ENCODE results near the gene ADRA2C. TPM values are rescaled to one million over a fixed set of nuclear protein-coding genes. Genes with fewer than 3 reads are reported as not detected.

The ADRA2C gene
- polyA plus RNA-seq, 1 of the 3 experiments (the other 2 are of a cell fraction), result 0.15 TPM

DNA sequence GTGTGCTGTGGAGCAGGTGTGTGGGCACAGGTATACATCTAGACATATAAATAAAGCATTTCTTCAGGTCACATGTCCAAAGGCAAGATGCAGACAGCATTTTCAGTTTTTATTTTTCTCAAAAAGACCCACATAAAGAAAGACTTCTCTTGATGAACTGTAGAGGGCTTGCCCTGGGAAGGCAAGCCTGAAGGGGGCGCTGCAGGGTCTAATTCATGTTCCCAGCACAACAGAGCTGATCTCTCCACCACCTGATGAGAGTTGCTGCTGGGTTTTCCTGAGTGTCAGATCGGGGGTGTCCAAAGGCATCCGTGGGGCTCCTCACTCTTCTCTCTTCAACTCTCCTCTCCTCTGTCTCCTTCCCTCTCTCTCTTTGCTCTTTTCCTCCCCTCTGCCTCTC is 26.6 kb downstream of the ADRA2C start (continued):
- TF ChIP-seq SIN3A (IDR thresholded peaks at IDR 0.05; ENCODE audit: borderline replicate concordance, low read depth, low read length) (no peak), RFX5 (IDR thresholded peaks at IDR 0.05; ENCODE audit: low read length) (no peak), USF1 (IDR thresholded peaks at IDR 0.05; ENCODE audit: borderline replicate concordance, low read depth) (no peak), FOSL2 (IDR thresholded peaks at IDR 0.05; ENCODE audit: borderline replicate concordance, low read depth) (no peak)

- CTCF ChIA-PET, result interaction anchor here (0.5 to 12.6 kb wide), 16 partner anchors 8 to 151 kb away, joined by 3 to 144 read pairs (median 4); no protein-coding TSS in a partner anchor
Observed at GRCh38 chr4:3793545-3793944, 27.4 kb downstream of the ADRA2C start.

DNA sequence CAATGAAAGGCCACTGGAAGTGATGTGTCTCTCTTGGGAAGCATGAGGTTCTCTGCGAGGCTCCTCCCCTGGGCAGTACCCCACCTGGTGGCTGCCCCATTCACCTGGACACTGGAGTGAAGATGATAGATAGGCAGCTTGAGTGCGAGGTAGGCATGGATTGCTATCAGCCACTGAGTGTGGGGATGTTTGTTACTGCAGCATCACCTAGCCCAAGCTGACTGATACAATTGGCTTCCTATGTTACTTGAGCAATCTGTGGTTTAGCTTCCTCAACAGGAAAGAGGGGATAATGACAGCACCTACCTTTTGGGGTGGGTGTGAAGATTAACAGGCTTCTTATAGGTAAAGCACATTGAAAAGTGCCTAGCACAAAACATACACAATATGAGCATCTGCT is 30.8 kb downstream of the ADRA2C start:
- Histone ChIP-seq H3F3A (replicated peaks; ENCODE audit: insufficient read depth) (no peaks in the 10 kb centered on the region), H3K4me3 (ENCODE audit: low read depth in 2 of 2, low read length in 1 of 2) (no peak overlapping the region), H3K36me3 (replicated peaks in 1 of 2; ENCODE audit: control insufficient read depth in 1 of 2, insufficient read depth in 2 of 2, low read length in 1 of 2) (no peaks in the 10 kb centered on the region), H3K4me1 (ENCODE audit: control insufficient read depth in 1 of 2, insufficient read depth in 2 of 2, low read depth in 1 of 2, low read length in 1 of 2) (peaks cover 0 to 2% of the 10 kb centered on the region in 2 experiments; a peak in 1 of 4 replicates), H3K9me3 (no peaks in the 10 kb centered on the region), H2AFZ (ENCODE audit: low read depth) (no peak overlapping the region), H4K20me1 (ENCODE audit: insufficient read depth) (no peaks in the 10 kb centered on the region), H3K79me2 (ENCODE audit: insufficient read depth) (no peaks in the 10 kb centered on the region), H3K9ac (no peak overlapping the region), H3K9me2 (no peaks in the 10 kb centered on the region), H3K27ac (ENCODE audit: low read depth in 2 of 2, low read length in 1 of 2) (no peak overlapping the region), H3K4me2 (no peak overlapping the region), H3K27me3 (ENCODE audit: insufficient read depth) (no peaks in the 10 kb centered on the region)
- ChIA-PET POLR2A (no interaction called here), CTCF (interaction anchor here (1.3 to 1.7 kb wide), 3 partner anchors 11 to 30 kb away, joined by 3 to 5 read pairs (median 4); no protein-coding TSS in a partner anchor)
- 0% methylated on average over 1 of the region's 2 CpGs for WGBS (ENCODE audit: low lambda C conversion rate)
- DNase-seq, result no peak
- TF ChIP-seq, protein P1, sequence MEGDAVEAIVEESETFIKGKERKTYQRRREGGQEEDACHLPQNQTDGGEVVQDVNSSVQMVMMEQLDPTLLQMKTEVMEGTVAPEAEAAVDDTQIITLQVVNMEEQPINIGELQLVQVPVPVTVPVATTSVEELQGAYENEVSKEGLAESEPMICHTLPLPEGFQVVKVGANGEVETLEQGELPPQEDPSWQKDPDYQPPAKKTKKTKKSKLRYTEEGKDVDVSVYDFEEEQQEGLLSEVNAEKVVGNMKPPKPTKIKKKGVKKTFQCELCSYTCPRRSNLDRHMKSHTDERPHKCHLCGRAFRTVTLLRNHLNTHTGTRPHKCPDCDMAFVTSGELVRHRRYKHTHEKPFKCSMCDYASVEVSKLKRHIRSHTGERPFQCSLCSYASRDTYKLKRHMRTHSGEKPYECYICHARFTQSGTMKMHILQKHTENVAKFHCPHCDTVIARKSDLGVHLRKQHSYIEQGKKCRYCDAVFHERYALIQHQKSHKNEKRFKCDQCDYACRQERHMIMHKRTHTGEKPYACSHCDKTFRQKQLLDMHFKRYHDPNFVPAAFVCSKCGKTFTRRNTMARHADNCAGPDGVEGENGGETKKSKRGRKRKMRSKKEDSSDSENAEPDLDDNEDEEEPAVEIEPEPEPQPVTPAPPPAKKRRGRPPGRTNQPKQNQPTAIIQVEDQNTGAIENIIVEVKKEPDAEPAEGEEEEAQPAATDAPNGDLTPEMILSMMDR (IDR thresholded peaks at IDR 0.05), result no peak
- TF ChIP-seq, protein P2, sequence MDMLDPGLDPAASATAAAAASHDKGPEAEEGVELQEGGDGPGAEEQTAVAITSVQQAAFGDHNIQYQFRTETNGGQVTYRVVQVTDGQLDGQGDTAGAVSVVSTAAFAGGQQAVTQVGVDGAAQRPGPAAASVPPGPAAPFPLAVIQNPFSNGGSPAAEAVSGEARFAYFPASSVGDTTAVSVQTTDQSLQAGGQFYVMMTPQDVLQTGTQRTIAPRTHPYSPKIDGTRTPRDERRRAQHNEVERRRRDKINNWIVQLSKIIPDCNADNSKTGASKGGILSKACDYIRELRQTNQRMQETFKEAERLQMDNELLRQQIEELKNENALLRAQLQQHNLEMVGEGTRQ (IDR thresholded peaks at IDR 0.05; ENCODE audit: borderline replicate concordance, low read depth, low read length), result no peak
- TF ChIP-seq FOXM1 (IDR thresholded peaks at IDR 0.05; ENCODE audit: low read depth) (no peak), IRF3 (IDR thresholded peaks at IDR 0.05; ENCODE audit: low read depth, low read length) (no peak), POLR2AphosphoS5 (IDR thresholded peaks at IDR 0.05; ENCODE audit: low read depth, low read length) (no peak), NFIC (IDR thresholded peaks at IDR 0.05; ENCODE audit: borderline replicate concordance) (no peak), RCOR1 (IDR thresholded peaks at IDR 0.05; ENCODE audit: low read length) (no peak), RAD21 (IDR thresholded peaks at IDR 0.05; ENCODE audit: low read length) (no peak), SIN3A (IDR thresholded peaks at IDR 0.05; ENCODE audit: borderline replicate concordance, low read depth, low read length) (no peak), MEF2A (IDR thresholded peaks at IDR 0.05; ENCODE audit: borderline replicate concordance, low read depth) (no peak), JUND (IDR thresholded peaks at IDR 0.05) (no peak), USF1 (IDR thresholded peaks at IDR 0.05; ENCODE audit: borderline replicate concordance, low read depth) (no peak)
- TF ChIP-seq, protein P3, sequence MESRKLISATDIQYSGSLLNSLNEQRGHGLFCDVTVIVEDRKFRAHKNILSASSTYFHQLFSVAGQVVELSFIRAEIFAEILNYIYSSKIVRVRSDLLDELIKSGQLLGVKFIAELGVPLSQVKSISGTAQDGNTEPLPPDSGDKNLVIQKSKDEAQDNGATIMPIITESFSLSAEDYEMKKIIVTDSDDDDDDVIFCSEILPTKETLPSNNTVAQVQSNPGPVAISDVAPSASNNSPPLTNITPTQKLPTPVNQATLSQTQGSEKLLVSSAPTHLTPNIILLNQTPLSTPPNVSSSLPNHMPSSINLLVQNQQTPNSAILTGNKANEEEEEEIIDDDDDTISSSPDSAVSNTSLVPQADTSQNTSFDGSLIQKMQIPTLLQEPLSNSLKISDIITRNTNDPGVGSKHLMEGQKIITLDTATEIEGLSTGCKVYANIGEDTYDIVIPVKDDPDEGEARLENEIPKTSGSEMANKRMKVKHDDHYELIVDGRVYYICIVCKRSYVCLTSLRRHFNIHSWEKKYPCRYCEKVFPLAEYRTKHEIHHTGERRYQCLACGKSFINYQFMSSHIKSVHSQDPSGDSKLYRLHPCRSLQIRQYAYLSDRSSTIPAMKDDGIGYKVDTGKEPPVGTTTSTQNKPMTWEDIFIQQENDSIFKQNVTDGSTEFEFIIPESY (IDR thresholded peaks at IDR 0.05; ENCODE audit: borderline replicate concordance, low read depth), result no peak

More at GRCh38 chr4:3793545-3793944, 27.4 kb downstream of the ADRA2C start:
- TF ChIP-seq YY1 (IDR thresholded peaks at IDR 0.05; ENCODE audit: low read depth) (no peak), GATA2 (CRISPR knock-in tag; IDR thresholded peaks at IDR 0.05) (no peak), FOSL2 (IDR thresholded peaks at IDR 0.05; ENCODE audit: borderline replicate concordance, low read depth) (no peak), RXRA (IDR thresholded peaks at IDR 0.05; ENCODE audit: borderline replicate concordance, low read depth) (no peak), GABPA (IDR thresholded peaks at IDR 0.05; ENCODE audit: low read depth) (no peak), EZH2phosphoT487 (IDR thresholded peaks at IDR 0.05; ENCODE audit: borderline replicate concordance, low read depth) (no peak), ELF1 (IDR thresholded peaks at IDR 0.05) (no peak), MEF2A (IDR thresholded peaks at IDR 0.05; ENCODE audit: borderline replicate concordance, low read depth) (no peak), CHD2 (IDR thresholded peaks at IDR 0.05; ENCODE audit: low read length, partially characterized antibody) (no peak)
- POLR2A ChIA-PET, result no interaction called here
- Histone ChIP-seq H3K4me3 (ENCODE audit: low read depth in 2 of 2, low read length in 1 of 2) (no peak overlapping the region), H3K4me2 (no peak overlapping the region), H3F3A (replicated peaks; ENCODE audit: insufficient read depth) (no peaks in the 10 kb centered on the region), H3K9ac (no peak overlapping the region), H3K4me1 (ENCODE audit: control insufficient read depth in 1 of 2, insufficient read depth in 2 of 2, low read depth in 1 of 2, low read length in 1 of 2) (peaks cover 0 to 19% of the 10 kb centered on the region in 2 experiments; a peak in 1 of 4 replicates), H3K9me2 (no peaks in the 10 kb centered on the region), H3K9me3 (no peaks in the 10 kb centered on the region), H2AFZ (ENCODE audit: low read depth) (no peak overlapping the region), H3K36me3 (replicated peaks in 1 of 2; ENCODE audit: control insufficient read depth in 1 of 2, insufficient read depth in 2 of 2, low read length in 1 of 2) (no peaks in the 10 kb centered on the region), H3K79me2 (ENCODE audit: insufficient read depth) (no peaks in the 10 kb centered on the region), H3K27ac (ENCODE audit: low read depth in 2 of 2, low read length in 1 of 2) (no peak overlapping the region), H4K20me1 (ENCODE audit: insufficient read depth) (no peaks in the 10 kb centered on the region), H3K27me3 (ENCODE audit: insufficient read depth) (no peaks in the 10 kb centered on the region)
- WGBS (ENCODE audit: low lambda C conversion rate), result 0% methylated on average over 2 of the region's 3 CpGs
- DNase-seq, result no peak
